K562 (cell line): ENCODE results near the gene OR6S1. TPM values are rescaled to one million over a fixed set of nuclear protein-coding genes. Genes with fewer than 3 reads are reported as not detected.

Source experiments
- ATF1 ChIP-seq, 2 experiments: fragments of 450-650 bp in 1 of 2; IDR thresholded peaks; 2 replicates each; pipeline ENCODE4 v1.6.1; 2016; ENCODE audit warnings: missing compliant biosample characterization in 1 of 2, missing genetic modification characterization in 1 of 2
- CLOCK ChIP-seq: fragments of 250-450 bp; sonication (Bioruptor Pico); IDR thresholded peaks from 2 replicates; pipeline ENCODE4 v1.4.0; 2020; ENCODE audit warnings: mild to moderate bottlenecking, moderate library complexity, borderline replicate concordance
- FOSL1 ChIP-seq: fragments of 200-800 bp; sonication (Bioruptor generic); conservative IDR thresholded peaks from 2 replicates; pipeline ENCODE4 v1.6.1; 2016; ENCODE audit warnings: missing genetic modification characterization, missing compliant biosample characterization
- GTF2B ChIP-seq: IDR thresholded peaks from 2 replicates; pipeline ENCODE4 v1.6.1; 2011; ENCODE audit not compliant: insufficient read length; ENCODE audit errors: extremely low read depth
- HCFC1 ChIP-seq: IDR thresholded peaks from 2 replicates; pipeline ENCODE4 v1.6.1; 2012; ENCODE audit warnings: low read depth, low read length, improper control_type of control experiment
- HOMEZ ChIP-seq: fragments of 250-450 bp; sonication (Bioruptor Pico); IDR thresholded peaks from 2 replicates; pipeline ENCODE4 v1.4.0; 2020; ENCODE audit warnings: mild to moderate bottlenecking, moderate library complexity
- JUN ChIP-seq, 2 experiments: sonication (generic) in 1 of 2; formaldehyde crosslinking in 1 of 2; IDR thresholded peaks; 2 replicates each; pipeline versions ENCODE4 v1.6.1 to v1.8.0; 2012 to 2022; ENCODE audit warnings: borderline replicate concordance in 2 of 2, mild to moderate bottlenecking in 2 of 2, improper control_type of control experiment in 1 of 2, low read depth in 1 of 2, low read length in 1 of 2, missing genetic modification reagents in 1 of 2
- L3MBTL2 ChIP-seq: fragments of 450-650 bp; IDR thresholded peaks from 2 replicates; pipeline ENCODE4 v1.6.1; 2016; ENCODE audit warnings: mild to moderate bottlenecking, moderate library complexity
- PKNOX1 ChIP-seq: fragments of 450-650 bp; IDR thresholded peaks from 2 replicates; pipeline ENCODE4 v1.6.1; 2016
- SIN3A ChIP-seq, 2 experiments: fragments of 150-350 bp in 1 of 2; IDR thresholded peaks; 2 replicates each; pipeline ENCODE4 v1.6.1; 2011 to 2016; ENCODE audit warnings: borderline replicate concordance in 2 of 2, low read depth in 2 of 2, low read length in 2 of 2, mild to moderate bottlenecking in 2 of 2, moderate library complexity in 2 of 2; ENCODE audit not compliant: control insufficient read depth in 1 of 2
- STAT6 ChIP-seq: sonication (generic); formaldehyde crosslinking; IDR thresholded peaks from 2 replicates; pipeline ENCODE4 v1.8.1; 2023; ENCODE audit warnings: mild to moderate bottlenecking, missing genetic modification reagents
- ZNF274 ChIP-seq: IDR thresholded peaks from 2 replicates; pipeline ENCODE4 v1.6.1; 2011; ENCODE audit warnings: low read depth, mild to moderate bottlenecking, low read length, moderate library complexity, borderline replicate concordance
- ZNF766 ChIP-seq: fragments of 200-800 bp; sonication (Bioruptor generic); conservative IDR thresholded peaks from 2 replicates; pipeline ENCODE4 v1.6.1; 2016; ENCODE audit warnings: missing genetic modification characterization, missing compliant biosample characterization
- polyA plus RNA-seq, 8 experiments: library from polyadenylated mRNA; depleted of rRNA in 4 of 8; stranded (reverse) in 5 of 8; unstranded in 3 of 8; fragments of >200 nt; fragmentation: Nextera tagmentation in 2 of 8; fragmentation: Illumina TruSeq in 1 of 8; extraction: Ambion mirVana in 2 of 8; extraction: Trizol in 1 of 8; gene quantifications; 2 replicates each; pipeline versions ENCODE4 v1.2.1 to v1.2.3, GENCODE V29; 2011 to 2014; ENCODE audit warnings: inconsistent platforms in 1 of 8, missing spikeins in 1 of 8
- total RNA-seq, 7 experiments: library from RNA; depleted of rRNA in 6 of 7; stranded (reverse); fragments of >200 nt in 6 of 7; fragmentation: Illumina TruSeq in 2 of 7; extraction: Trizol in 2 of 7; gene quantifications; 2 replicates each; pipeline versions ENCODE4 v1.2.1 to v1.2.3, GENCODE V29; 2011 to 2021; ENCODE audit warnings: low replicate concordance in 1 of 7

Gene OR6S1
- total and polyA plus RNA-seq, 9 of the 15 experiments (the other 6 are each of a cell fraction or from before 2014, with no cell fraction given): not detected

- TF ChIP-seq HOMEZ (no peak), STAT6 (CRISPR knock-in tag) (no peak), PKNOX1 (peak; percentile 89), JUN (IDR thresholded peaks at IDR 0.05; ENCODE audit: borderline replicate concordance, low read depth, low read length) (peak; percentile 5; the same call in 1 of the 2 replicates), JUN (CRISPR knock-in tag; IDR thresholded peaks at IDR 0.05; ENCODE audit: borderline replicate concordance) (no peak), ZNF274 (no peak), FOSL1 (peak; percentile 28; the same call in 1 of the 2 replicates), GTF2B (no peak), L3MBTL2 (peak; percentile 89), HCFC1 (0 out of 2 replicates have a peak, but pooled peaks have one; percentile 17), ATF1 (CRISPR knock-in tag; IDR thresholded peaks at IDR 0.05) (no peak), ATF1 (tag; IDR thresholded peaks at IDR 0.05) (peak; percentile 74), CLOCK (CRISPR knock-in tag) (peak; percentile 47; the same call in 1 of the 2 replicates), SIN3A (IDR thresholded peaks at IDR 0.05; ENCODE audit: borderline replicate concordance in 2 of 2, control insufficient read depth in 1 of 2, low read depth in 2 of 2, low read length in 2 of 2) (peak; percentile 59 to 67; a peak in 2 of 4 replicates), ZNF766 (CRISPR knock-in tag) (0 out of 2 replicates have a peak, but pooled peaks have one; percentile 34)
These were observed 28.1 kb downstream of the OR6S1 start (continued) for GRCh38 chr14:20613094-20614037.
